Duodenal mucosa (tissue), 2 donors: Measurements from ENCODE around the gene SSU72.

ENCODE experiments used
- H3K27ac ChIP-seq: one replicate; pipeline ENCODE4 v1.7.0; 2013; ENCODE audit warnings: low read depth, low read length
- H3K27me3 ChIP-seq, 2 donors: one replicate each; pipeline ENCODE4 v1.7.0; 2013; ENCODE audit warnings: low read length in 2 of 2, control low read depth in 1 of 2; ENCODE audit not compliant: insufficient read depth in 2 of 2, control insufficient read depth in 1 of 2
- H3K36me3 ChIP-seq, 2 donors: one replicate each; pipeline ENCODE4 v1.7.0; 2013; ENCODE audit warnings: low read length in 2 of 2, control low read depth in 1 of 2; ENCODE audit not compliant: insufficient read depth in 2 of 2, control insufficient read depth in 1 of 2
- H3K4me1 ChIP-seq, 2 donors: one replicate each; pipeline ENCODE4 v1.7.0; 2013; ENCODE audit warnings: low read length in 2 of 2, control low read depth in 1 of 2; ENCODE audit not compliant: insufficient read depth in 2 of 2, control insufficient read depth in 1 of 2
- H3K4me3 ChIP-seq, 2 donors: one replicate each; pipeline ENCODE4 v1.7.0; 2013; ENCODE audit warnings: low read length in 2 of 2, low read depth in 1 of 2
- H3K9ac ChIP-seq, 2 donors: one replicate each; pipeline ENCODE4 v1.7.0; 2013; ENCODE audit warnings: low read length in 2 of 2, low read depth in 1 of 2
- H3K9me3 ChIP-seq, 2 donors: one replicate each; pipeline ENCODE4 v1.7.0; 2013; ENCODE audit warnings: low read length in 2 of 2, control low read depth in 1 of 2; ENCODE audit not compliant: control insufficient read depth in 1 of 2

Gene SSU72

DNA sequence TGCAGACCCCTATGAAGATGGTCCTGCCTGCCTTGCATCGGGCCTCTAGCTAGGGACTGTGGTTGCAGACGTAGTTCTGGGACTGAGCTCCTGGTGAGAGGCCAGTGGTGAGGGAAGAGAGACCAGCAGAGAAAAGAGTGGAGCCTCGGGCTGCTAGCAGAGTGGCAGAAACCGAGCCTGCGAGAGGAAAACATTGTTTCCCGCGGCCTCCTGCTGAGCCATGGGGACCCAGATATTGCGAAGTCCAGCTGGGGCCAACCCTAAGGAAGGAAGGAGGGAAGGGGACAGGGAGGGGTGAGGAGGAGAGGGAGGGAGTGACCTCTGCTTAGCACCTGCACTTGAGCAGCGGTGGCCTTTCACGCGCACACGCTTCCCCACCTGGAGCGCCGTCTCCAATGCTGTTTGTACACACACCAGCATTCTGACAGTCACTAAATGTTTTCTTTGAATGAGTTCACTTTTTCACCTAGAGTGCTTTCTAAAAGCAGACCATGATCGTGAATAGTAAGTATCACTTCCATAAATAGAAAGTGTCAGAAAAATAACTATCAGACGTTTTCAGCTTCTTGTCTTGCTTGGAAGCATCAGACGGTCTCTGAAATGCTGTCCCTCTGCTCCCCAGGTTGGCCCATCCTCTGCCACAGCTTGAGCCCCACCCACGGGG is 27.8 kb upstream of the SSU72 start:
- no peaks in the 10 kb centered on the region for H3K36me3 ChIP-seq
- no peaks in the 10 kb centered on the region for H3K9me3 ChIP-seq
- no peak overlapping the region for H3K4me3 ChIP-seq
- no peak overlapping the region for H3K27ac ChIP-seq
- peaks cover 0 to 17% of the 10 kb centered on the region in 2 donors for H3K4me1 ChIP-seq
- H3K9ac ChIP-seq: no peak overlapping the region
- H3K27me3 ChIP-seq: peaks cover 5 to 10% of the 10 kb centered on the region in 2 donors

DNA sequence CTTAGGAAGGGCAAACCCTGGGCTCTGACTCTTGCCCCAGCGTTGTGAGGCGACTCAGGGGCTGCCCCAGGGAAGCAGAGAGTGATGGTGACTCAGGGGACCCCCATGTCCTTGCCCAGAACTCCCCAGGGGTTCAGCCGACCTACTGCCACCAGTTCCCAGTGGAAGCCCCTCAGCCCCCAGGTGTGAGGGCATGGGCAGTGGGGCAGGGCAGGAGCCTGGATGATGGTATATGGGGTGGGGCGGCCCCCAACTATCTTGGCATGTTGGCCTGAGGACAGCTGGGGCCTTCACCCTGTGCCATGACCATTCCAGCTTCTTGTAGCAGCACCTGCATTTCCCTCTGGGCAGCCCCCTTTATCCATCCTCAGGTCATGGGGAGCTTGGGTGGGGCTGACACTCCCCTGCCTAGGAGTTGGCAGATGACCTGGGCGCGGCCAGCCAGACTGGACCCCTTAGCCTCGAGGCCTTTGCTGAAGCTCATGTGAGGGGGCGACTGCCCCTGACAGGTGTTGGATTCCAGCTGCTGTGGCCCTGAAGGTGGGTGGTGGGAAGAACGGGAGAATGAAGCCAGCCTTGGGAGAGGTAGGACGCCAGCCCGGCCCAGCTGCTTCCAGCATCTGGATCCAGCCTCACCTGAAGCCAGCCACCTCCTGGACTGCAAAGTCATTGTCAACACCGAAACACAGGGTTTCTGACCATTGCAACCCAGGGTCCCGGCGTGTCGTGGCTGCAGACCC is 27.1 kb upstream of the SSU72 start:
- peaks cover 9 to 12% of the 10 kb centered on the region in 2 donors for H3K27me3 ChIP-seq
- no peak overlapping the region for H3K4me3 ChIP-seq
- no peak overlapping the region for H3K27ac ChIP-seq
- no peak overlapping the region for H3K9ac ChIP-seq
- no peaks in the 10 kb centered on the region for H3K36me3 ChIP-seq
- no peaks in the 10 kb centered on the region for H3K9me3 ChIP-seq
- H3K4me1 ChIP-seq: peaks cover 0 to 15% of the 10 kb centered on the region in 2 donors

DNA sequence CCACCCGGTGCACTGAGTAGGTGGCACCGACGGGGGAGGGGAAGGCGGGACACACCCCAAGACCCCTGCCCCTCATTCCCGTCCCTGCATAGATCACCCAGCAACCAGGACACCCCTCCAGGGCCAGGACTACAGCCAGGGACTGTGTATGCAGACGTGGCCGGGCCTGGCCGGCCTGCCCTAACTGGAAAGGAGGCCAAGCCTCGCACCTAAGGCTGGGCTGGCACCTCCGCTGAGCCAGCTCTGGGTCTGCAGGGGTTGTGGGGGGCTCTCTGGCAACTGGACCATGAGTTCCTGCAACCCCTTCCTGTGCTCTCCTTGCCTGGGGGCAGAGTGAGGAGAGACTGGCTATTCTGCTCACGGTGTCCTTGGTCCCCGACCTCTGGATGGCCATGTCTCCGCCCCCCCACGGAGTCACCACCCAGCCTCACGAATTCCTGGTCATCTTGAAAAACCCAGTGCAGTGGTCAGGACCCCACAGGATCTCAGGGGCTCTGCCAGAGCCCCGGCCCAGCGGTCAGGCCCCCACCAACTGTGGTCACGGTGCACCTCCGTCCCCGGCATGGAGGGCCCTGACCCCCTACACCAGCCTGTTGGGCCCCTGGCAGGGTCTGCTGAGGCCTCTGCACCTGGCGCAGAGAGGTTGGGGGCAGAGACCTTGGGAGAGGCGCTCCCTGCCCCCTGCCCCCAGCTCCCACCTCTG is 26.3 kb upstream of the SSU72 start:
- no peaks in the 10 kb centered on the region for H3K36me3 ChIP-seq
- no peaks in the 10 kb centered on the region for H3K9me3 ChIP-seq
- no peak overlapping the region for H3K27ac ChIP-seq
- H3K27me3 ChIP-seq: peaks cover 16 to 19% of the 10 kb centered on the region in 2 donors
- peak overlapping the region in 1 of 2 donors; percentile 53 for H3K4me3 ChIP-seq
- H3K9ac ChIP-seq: no peak overlapping the region
- H3K4me1 ChIP-seq: peaks cover 0 to 13% of the 10 kb centered on the region in 2 donors

DNA sequence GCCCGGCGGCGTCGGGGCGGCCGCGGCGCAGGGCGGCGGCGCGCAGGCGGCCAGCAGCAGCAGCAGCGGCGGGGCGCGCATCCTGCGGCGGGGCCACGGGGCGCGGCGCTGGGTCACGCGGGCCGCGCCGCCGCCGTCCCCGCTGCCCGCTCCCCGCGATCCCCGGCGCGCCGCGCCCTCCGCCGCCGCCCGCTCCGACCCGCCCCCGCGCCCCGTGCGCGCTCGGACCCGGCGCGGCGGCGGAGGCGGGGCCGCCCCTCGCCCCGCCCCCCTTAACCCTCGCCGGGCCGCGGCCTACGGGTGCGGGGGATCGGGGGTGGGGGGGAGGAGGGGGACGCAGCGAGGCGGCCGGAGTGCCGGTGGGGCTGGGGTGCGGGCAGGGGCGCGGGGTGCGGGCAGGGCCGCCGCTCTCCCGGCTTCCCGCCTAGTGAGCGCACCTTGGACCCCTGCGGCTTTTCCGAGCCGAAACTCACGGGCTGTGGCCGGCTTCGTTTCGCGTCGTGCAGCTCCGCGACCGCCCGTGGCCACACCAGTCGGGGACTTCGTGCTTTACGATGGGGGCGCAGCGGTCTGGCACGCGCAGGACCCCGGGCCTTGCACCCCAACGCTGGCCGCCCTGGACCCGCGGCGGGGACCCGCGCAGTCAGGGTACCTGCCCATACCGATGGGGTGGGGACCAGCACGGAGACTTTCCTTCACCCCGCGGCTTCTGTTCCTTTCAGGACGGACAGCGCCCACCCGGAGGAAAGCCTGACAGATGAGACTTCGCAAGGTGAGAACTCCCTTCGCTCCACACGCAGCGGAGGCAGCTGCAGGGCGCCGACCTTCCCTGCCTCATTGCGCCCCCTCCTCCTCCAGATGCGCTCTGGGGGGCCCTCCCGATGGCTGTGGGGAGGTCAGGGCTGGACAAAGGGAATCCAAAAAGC is 25.5 kb upstream of the SSU72 start, which contains the start of gene FNDC10:
Gene FNDC10, minus strand, starts transcription at position 201 of the 926 bp plus-strand sequence. Its CDS starts 120 bp downstream, at position 81.
- H3K4me3 ChIP-seq: peak within 1 kb of the TSS in 1 of 2 donors; percentile 53
- peaks cover 16 to 20% of the 10 kb centered on the region in 2 donors for H3K27me3 ChIP-seq
- H3K9ac ChIP-seq: no peak within 1 kb of the TSS
- no peak within 1 kb of the TSS for H3K27ac ChIP-seq
- H3K36me3 ChIP-seq: no peaks in the 10 kb centered on the region
- H3K4me1 ChIP-seq: peaks cover 0 to 13% of the 10 kb centered on the region in 2 donors
- no peaks in the 10 kb centered on the region for H3K9me3 ChIP-seq

DNA sequence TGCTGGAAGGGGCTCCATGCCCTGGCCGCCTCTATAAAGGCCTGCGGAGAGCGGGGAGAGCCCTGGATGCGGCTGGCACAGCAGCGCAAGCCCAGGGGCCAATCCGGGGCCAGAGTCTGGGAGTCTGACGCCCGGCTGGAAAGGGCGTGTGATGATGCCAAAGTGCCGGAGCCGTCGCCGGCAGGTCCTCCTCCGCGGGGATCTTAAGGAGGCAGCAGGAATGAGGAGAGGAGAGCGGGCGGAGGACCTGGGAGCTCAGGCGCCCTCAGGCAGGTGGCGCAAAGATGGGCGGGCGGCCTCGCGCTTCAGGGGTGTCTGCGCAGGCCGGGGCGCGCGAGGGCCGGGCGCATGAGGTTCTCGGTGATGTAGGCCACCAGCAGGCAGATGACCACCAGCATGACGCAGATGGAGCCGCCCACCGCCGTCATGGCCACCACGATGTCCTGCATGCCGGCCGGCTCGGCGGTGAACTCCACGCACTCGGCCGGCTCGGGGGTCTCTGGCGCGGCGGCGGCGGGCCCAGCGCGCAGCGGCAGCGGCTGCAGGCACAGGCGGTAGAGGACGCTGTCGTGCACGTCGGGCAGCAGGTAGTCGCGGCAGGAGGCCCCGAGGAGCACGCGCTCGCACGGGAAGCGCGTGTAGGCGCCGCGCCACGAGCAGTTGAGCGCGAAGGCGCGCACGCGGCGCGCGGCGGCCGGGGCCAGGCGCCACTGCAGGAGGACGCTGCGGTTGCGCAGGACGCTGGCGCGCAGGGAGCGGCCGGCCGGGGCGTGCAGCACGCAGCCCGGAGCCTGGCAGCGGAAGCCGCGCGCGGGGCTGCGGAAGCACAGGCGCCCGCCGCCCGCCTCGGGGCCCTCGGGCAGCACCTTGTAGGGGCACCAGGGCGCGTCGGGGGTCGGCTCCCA is 24.6 kb upstream of the SSU72 start:
- Histone ChIP-seq H3K9me3 (no peaks in the 10 kb centered on the region), H3K27me3 (peaks cover 16 to 20% of the 10 kb centered on the region in 2 donors), H3K36me3 (no peaks in the 10 kb centered on the region), H3K4me3 (peak overlapping the region in 1 of 2 donors; percentile 40), H3K27ac (no peak overlapping the region), H3K9ac (no peak overlapping the region), H3K4me1 (peaks cover 0 to 13% of the 10 kb centered on the region in 2 donors)

DNA sequence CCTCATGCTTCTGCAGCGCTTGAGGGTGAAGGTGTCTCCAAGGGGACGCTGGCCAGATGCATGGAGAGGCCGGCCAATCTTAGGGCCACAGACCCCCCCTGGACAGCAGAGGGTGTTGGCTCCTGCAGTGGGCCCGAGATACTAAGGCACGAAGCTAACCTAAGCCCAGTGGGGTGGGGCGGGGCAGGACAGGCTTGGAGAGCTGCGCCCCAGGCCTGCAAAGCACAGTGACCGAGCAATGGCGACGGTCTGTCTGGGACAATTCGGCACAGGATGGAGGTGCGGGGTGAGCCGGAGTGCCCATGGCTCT is 24.0 kb upstream of the SSU72 start:
- Histone ChIP-seq H3K36me3 (no peaks in the 10 kb centered on the region), H3K27me3 (peaks cover 16 to 20% of the 10 kb centered on the region in 2 donors), H3K27ac (no peak overlapping the region), H3K4me1 (peaks cover 0 to 13% of the 10 kb centered on the region in 2 donors), H3K9ac (no peak overlapping the region), H3K9me3 (no peaks in the 10 kb centered on the region), H3K4me3 (no peak overlapping the region)

DNA sequence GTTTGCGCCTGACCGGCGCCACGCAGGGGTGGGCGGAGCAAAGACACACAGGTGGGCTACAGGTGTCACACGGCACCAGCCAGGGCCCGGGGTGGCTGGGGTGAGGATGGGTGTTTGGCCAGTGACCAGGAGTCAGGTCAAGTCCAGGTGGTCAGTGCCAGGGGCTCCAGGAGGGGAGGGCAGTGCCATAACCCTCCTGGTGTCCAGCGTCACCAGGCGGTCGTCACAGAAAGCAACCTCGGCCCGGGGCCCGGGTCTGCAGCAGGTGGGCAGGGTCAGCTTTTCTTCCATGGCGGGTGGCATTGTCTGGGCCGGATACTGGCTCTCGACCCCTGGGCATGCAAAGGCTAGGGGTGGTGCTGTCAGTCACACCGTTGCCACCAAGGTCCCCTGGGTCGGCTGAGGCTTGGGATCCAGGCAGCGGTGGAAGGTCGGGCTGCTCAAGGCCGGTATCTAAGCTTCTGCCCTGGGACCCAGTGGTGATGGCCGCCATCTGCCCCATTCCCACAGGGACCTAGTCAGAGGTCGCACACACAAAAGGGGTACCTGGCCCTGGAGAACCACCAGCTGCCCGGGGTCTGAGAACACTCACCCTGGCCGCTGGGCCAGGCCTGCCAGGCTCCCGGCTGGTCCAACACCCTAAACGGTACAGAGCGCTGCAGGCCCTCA is 23.5 kb upstream of the SSU72 start:
- peaks cover 16 to 20% of the 10 kb centered on the region in 2 donors for H3K27me3 ChIP-seq
- H3K4me3 ChIP-seq: no peak overlapping the region

DNA sequence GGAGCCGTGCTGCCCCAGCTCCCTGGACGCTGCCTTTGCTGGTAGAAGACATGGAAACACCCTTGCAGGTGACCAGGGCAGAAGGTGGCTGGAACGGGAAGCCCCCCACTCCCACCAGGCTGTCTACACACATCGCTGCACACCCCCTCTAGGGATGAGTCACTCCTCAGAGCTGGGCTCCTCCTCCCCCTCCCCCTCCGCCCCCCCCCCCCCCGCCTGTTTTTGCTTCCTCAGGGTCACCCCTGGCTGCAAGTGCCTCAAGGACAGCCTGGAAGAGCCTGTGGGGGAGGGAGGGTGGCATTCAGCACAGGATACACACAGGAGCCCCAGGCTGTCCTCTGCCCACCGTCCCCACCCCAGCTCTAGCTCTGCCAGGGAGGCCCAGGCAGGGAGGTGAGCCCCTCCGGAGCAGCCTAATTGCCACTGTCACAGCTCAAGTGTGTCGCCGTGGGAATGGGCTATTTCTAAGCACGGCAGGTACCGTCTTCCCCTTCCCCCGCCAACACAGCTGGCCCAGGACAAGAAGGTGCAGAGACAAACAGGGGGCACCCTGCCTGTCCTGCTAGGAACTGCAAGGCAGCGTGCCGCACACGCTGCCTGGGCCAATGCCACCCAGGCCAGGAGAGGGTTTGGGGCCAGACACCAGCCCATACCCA is 22.7 kb upstream of the SSU72 start:
- Histone ChIP-seq H3K9me3 (no peaks in the 10 kb centered on the region), H3K4me3 (no peak overlapping the region), H3K27me3 (peaks cover 15 to 20% of the 10 kb centered on the region in 2 donors), H3K36me3 (no peaks in the 10 kb centered on the region), H3K27ac (no peak overlapping the region), H3K4me1 (peaks cover 0 to 13% of the 10 kb centered on the region in 2 donors), H3K9ac (no peak overlapping the region)

More for the DNA sequence above, 23.5 kb upstream of the SSU72 start:
- Histone ChIP-seq H3K36me3 (no peaks in the 10 kb centered on the region), H3K9ac (no peak overlapping the region), H3K4me1 (peaks cover 0 to 13% of the 10 kb centered on the region in 2 donors), H3K27ac (no peak overlapping the region), H3K9me3 (no peaks in the 10 kb centered on the region)
